ENCODE measurements around the gene RNF26.

DNA sequence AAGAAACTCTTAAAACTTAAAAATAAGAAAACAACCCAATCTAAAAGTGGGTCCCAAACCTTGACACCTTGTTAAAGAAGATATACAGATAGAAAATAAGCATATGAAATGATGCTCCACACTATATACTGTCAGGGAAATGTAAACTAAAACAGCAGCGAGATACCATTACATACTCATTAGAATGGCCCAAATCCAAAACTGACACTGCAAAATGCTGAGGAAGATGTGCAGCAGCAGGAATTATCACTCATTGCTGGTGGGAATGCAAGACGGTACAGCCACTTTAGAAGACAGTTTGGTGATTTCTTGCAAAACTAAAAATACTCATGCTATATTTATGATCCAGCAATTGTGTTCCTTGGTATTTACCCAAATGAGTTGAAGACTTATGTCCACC lies 5.0 kb upstream of the RNF26 start:
- TF ChIP-seq, protein P1, sequence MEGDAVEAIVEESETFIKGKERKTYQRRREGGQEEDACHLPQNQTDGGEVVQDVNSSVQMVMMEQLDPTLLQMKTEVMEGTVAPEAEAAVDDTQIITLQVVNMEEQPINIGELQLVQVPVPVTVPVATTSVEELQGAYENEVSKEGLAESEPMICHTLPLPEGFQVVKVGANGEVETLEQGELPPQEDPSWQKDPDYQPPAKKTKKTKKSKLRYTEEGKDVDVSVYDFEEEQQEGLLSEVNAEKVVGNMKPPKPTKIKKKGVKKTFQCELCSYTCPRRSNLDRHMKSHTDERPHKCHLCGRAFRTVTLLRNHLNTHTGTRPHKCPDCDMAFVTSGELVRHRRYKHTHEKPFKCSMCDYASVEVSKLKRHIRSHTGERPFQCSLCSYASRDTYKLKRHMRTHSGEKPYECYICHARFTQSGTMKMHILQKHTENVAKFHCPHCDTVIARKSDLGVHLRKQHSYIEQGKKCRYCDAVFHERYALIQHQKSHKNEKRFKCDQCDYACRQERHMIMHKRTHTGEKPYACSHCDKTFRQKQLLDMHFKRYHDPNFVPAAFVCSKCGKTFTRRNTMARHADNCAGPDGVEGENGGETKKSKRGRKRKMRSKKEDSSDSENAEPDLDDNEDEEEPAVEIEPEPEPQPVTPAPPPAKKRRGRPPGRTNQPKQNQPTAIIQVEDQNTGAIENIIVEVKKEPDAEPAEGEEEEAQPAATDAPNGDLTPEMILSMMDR (IDR thresholded peaks at IDR 0.05), result no peak
- no peak for TF ChIP-seq POLR2A (IDR thresholded peaks at IDR 0.05)
